Keratinocyte (primary cell): ENCODE results near the gene KIF21B.

Source experiments
- EZH2 ChIP-seq: IDR thresholded peaks from one replicate; pipeline ENCODE4 v1.6.1; 2012; ENCODE audit warnings: inconsistent platforms, mild to moderate bottlenecking, low read length, moderate library complexity
- TF ChIP-seq, protein P1 (sequence below), 3 experiments: IDR thresholded peaks in 1 of 3; conservative IDR thresholded peaks in 1 of 3; optimal IDR thresholded peaks in 1 of 3; 2 replicates in 2 of 3; 3 replicates in 1 of 3; pipeline versions ENCODE3 to v1.5.1; 2011; ENCODE audit warnings: low read length in 3 of 3, mild to moderate bottlenecking in 3 of 3, moderate library complexity in 2 of 3, control low read depth in 1 of 3, inconsistent platforms in 1 of 3; ENCODE audit not compliant: insufficient read depth in 2 of 3; ENCODE audit errors: extremely low read depth in 1 of 3

- TF ChIP-seq, protein P1, sequence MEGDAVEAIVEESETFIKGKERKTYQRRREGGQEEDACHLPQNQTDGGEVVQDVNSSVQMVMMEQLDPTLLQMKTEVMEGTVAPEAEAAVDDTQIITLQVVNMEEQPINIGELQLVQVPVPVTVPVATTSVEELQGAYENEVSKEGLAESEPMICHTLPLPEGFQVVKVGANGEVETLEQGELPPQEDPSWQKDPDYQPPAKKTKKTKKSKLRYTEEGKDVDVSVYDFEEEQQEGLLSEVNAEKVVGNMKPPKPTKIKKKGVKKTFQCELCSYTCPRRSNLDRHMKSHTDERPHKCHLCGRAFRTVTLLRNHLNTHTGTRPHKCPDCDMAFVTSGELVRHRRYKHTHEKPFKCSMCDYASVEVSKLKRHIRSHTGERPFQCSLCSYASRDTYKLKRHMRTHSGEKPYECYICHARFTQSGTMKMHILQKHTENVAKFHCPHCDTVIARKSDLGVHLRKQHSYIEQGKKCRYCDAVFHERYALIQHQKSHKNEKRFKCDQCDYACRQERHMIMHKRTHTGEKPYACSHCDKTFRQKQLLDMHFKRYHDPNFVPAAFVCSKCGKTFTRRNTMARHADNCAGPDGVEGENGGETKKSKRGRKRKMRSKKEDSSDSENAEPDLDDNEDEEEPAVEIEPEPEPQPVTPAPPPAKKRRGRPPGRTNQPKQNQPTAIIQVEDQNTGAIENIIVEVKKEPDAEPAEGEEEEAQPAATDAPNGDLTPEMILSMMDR (optimal IDR thresholded peaks at IDR 0.05 in 1 of 3, IDR thresholded peaks at IDR 0.05 in 1 of 3, conservative IDR thresholded peaks at IDR 0.05 in 1 of 3; ENCODE audit: extremely low read depth in 1 of 3, insufficient read depth in 2 of 3, low read length in 3 of 3), result no peak
- no peak for TF ChIP-seq EZH2
Measured at GRCh38 chr1:200991097-200991614, 32.4 kb downstream of the KIF21B start.
